ENCODE data around the gene AIM2. TPM values are rescaled to one million over a fixed set of nuclear protein-coding genes. Genes with fewer than 3 reads are reported as not detected.

Gene AIM2
- polyA plus RNA-seq, 1 of the 3 experiments (the other 2 are of a cell fraction), result 1.1 TPM

DNA sequence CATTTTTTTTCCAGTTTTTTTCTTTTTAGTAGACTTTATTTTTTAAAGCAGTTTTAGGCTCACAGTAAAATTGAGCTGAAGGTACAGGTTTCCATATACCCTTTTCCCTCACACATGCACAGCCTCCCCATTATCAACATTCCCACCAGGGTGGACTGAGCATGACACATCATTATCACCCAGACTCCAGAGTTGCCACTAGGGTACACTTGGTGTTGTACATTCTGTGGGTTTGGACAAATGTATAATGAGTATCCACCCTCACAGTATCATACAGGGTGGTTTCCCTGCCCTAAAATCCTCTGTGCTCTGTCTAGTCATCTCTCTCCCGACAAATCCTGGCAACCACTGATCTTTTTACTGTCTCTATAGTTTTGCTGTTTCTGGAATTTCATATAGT, 3.0 kb upstream of the AIM2 start:
- H3K79me2 ChIP-seq (ENCODE audit: insufficient read depth), result no peaks in the 10 kb centered on the region
- peaks cover 25% of the 10 kb centered on the region for H3F3A ChIP-seq (replicated peaks; ENCODE audit: insufficient read depth)
- no peaks in the 10 kb centered on the region for H3K36me3 ChIP-seq (replicated peaks in 1 of 2; ENCODE audit: control insufficient read depth in 1 of 2, insufficient read depth in 2 of 2, low read length in 1 of 2)
- no peak overlapping the region for H2AFZ ChIP-seq (ENCODE audit: low read depth)
- no peak overlapping the region for H3K27ac ChIP-seq (ENCODE audit: low read depth in 2 of 2, low read length in 1 of 2)
- TF ChIP-seq, protein P1, sequence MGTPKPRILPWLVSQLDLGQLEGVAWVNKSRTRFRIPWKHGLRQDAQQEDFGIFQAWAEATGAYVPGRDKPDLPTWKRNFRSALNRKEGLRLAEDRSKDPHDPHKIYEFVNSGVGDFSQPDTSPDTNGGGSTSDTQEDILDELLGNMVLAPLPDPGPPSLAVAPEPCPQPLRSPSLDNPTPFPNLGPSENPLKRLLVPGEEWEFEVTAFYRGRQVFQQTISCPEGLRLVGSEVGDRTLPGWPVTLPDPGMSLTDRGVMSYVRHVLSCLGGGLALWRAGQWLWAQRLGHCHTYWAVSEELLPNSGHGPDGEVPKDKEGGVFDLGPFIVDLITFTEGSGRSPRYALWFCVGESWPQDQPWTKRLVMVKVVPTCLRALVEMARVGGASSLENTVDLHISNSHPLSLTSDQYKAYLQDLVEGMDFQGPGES (IDR thresholded peaks at IDR 0.05; ENCODE audit: low read depth, low read length), result no peak
- POLR2A ChIA-PET, result no interaction called here
- no peaks in the 10 kb centered on the region for H3K9me3 ChIP-seq
- WGBS (ENCODE audit: low lambda C conversion rate), result 46% methylated on average over 1 of the region's 1 CpG
- H3K9ac ChIP-seq, result no peak overlapping the region
- no peak overlapping the region for H3K4me3 ChIP-seq (ENCODE audit: low read depth in 2 of 2, low read length in 1 of 2)
- no peaks in the 10 kb centered on the region for H4K20me1 ChIP-seq (ENCODE audit: insufficient read depth)
- H3K27me3 ChIP-seq (ENCODE audit: insufficient read depth), result no peaks in the 10 kb centered on the region
- no peak for DNase-seq
- no peak overlapping the region for H3K4me2 ChIP-seq
- CTCF ChIA-PET, result interaction anchor here (0.8 kb wide), 1 partner anchor 876 kb away, joined by 3 read pairs; no protein-coding TSS in a partner anchor
- H3K9me2 ChIP-seq, result no peaks in the 10 kb centered on the region
- H3K4me1 ChIP-seq (ENCODE audit: control insufficient read depth in 1 of 2, insufficient read depth in 2 of 2, low read depth in 1 of 2, low read length in 1 of 2), result peaks cover 4 to 23% of the 10 kb centered on the region in 2 experiments; a peak in 3 of 4 replicates

DNA sequence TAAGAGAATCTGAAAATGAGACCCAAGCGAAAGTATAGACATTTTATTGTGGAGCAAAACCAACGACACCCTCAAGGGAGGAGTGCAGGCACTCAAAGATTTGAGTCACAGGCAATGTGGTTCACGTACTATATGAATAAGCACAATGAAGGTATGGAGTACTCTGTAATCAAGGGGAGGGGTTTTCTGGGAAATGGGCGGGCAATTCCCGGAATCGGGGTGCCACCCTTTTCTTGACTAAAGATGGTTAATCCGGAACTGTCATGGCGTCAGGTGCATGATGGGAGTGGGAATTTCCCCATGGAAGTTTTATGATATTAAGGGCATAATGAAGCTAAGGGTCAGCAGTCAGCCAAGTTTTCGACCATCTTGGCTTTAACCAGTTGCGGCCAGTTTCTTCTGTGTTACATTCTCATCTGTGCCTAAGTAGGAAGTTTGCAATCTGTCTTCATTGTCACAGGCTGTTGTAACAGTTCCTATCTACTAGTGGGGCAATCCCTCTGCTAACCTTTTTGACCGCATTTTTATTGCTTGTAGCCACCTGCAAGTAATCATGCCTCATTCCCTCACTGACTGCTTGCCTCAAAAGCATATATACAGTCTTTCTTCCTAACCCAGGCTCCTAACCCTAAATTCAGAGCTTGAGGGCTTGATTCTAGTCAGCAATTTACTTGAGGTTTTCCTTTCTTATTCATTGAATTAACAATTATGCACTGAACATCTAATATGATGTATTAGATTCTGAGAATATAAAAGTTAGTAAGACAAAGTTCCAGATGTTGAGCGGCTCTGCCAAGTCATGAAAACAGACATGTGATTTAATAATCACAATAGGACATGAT, 775 bp upstream of the AIM2 start:
- no peaks in the 10 kb centered on the region for H3K9me2 ChIP-seq
- H3K4me2 ChIP-seq, result peak overlapping the region; percentile 69
- no peaks in the 10 kb centered on the region for H3K36me3 ChIP-seq (replicated peaks in 1 of 2; ENCODE audit: control insufficient read depth in 1 of 2, insufficient read depth in 2 of 2, low read length in 1 of 2)
- no peaks in the 10 kb centered on the region for H4K20me1 ChIP-seq (ENCODE audit: insufficient read depth)
- DNase-seq, result no peak
- TF ChIP-seq, protein P2, sequence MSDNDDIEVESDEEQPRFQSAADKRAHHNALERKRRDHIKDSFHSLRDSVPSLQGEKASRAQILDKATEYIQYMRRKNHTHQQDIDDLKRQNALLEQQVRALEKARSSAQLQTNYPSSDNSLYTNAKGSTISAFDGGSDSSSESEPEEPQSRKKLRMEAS (IDR thresholded peaks at IDR 0.05; ENCODE audit: low read depth), result peak; percentile 34; the same call in 1 of the 2 replicates
- TF ChIP-seq YY1 (IDR thresholded peaks at IDR 0.05; ENCODE audit: low read depth), result peak; percentile 91
- no peak for TF ChIP-seq SMC3 (IDR thresholded peaks at IDR 0.05; ENCODE audit: low read depth, low read length)
- TF ChIP-seq NFIC (IDR thresholded peaks at IDR 0.05; ENCODE audit: borderline replicate concordance), result no peak
- peak; percentile 60; the same call in 1 of the 2 replicates for TF ChIP-seq POLR2AphosphoS5 (IDR thresholded peaks at IDR 0.05; ENCODE audit: low read depth, low read length)
- H3K27me3 ChIP-seq (ENCODE audit: insufficient read depth), result no peaks in the 10 kb centered on the region
- H3K4me1 ChIP-seq (ENCODE audit: control insufficient read depth in 1 of 2, insufficient read depth in 2 of 2, low read depth in 1 of 2, low read length in 1 of 2), result peaks cover 4 to 23% of the 10 kb centered on the region in 2 experiments; a peak in 3 of 4 replicates
- peak overlapping the region; percentile 95 for H2AFZ ChIP-seq (ENCODE audit: low read depth)
- H3K79me2 ChIP-seq (ENCODE audit: insufficient read depth), result no peaks in the 10 kb centered on the region
- peak overlapping the region; percentile 51 for H3K9ac ChIP-seq
- peak overlapping the region; percentile 89 to 91 for H3K27ac ChIP-seq (ENCODE audit: low read depth in 2 of 2, low read length in 1 of 2)
- peak overlapping the region; percentile 22 to 35; a peak in 2 of 4 replicates for H3K4me3 ChIP-seq (ENCODE audit: low read depth in 2 of 2, low read length in 1 of 2)
- 23% methylated on average over 11 of the region's 12 CpGs for WGBS (ENCODE audit: low lambda C conversion rate)
- POLR2A ChIA-PET, result no interaction called here
- CTCF ChIA-PET, result no interaction called here
- H3F3A ChIP-seq (replicated peaks; ENCODE audit: insufficient read depth), result peaks cover 25% of the 10 kb centered on the region
- H3K9me3 ChIP-seq, result no peaks in the 10 kb centered on the region

DNA sequence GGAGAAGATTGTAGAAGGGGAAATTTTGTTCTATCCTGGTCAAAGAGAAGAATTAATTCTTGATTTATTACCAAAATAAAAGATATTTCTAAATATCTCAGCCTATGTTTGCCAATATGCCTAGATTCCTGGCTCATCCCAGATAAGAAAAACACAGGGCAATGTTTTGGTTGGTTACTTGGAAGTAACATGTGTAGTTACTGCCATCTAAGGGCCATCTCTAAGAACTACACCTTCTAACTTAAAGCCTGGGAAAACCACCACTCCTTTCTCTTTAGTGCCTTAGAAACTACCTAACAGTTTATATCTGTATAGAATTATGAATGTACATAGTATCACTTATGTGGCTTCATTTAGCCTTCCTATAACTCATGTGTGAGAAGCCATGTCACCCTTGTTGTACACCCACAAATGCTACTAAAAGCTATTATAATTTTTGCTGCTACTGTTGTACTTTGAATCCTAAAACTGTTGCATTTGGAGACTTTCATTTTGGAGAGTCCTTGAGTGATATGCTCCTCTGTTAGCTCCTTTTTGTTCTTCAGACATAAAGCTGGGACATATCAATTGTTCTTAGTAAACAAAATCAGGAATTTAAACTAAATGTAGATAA, 4.5 kb downstream of the AIM2 start:
- H3K36me3 ChIP-seq (replicated peaks in 1 of 2; ENCODE audit: control insufficient read depth in 1 of 2, insufficient read depth in 2 of 2, low read length in 1 of 2), result no peaks in the 10 kb centered on the region
- no peaks in the 10 kb centered on the region for H3K27me3 ChIP-seq (ENCODE audit: insufficient read depth)
- no peak overlapping the region for H3K27ac ChIP-seq (ENCODE audit: low read depth in 2 of 2, low read length in 1 of 2)
- ChIA-PET CTCF (interaction anchor here (0.6 to 2.2 kb wide), 19 partner anchors 10 to 1136 kb away, joined by 3 to 9 read pairs (median 3); no protein-coding TSS in a partner anchor), POLR2A (interaction anchor here (0.7 kb wide), 1 partner anchor 263 kb away, joined by 4 read pairs; no protein-coding TSS in a partner anchor)
- no peaks in the 10 kb centered on the region for H4K20me1 ChIP-seq (ENCODE audit: insufficient read depth)
- H3K9me2 ChIP-seq, result no peaks in the 10 kb centered on the region
- peak overlapping the region; percentile 39; the same call in 1 of the 2 replicates for H2AFZ ChIP-seq (ENCODE audit: low read depth)
- no peaks in the 10 kb centered on the region for H3K9me3 ChIP-seq
- peaks cover 0 to 4% of the 10 kb centered on the region in 2 experiments; a peak in 2 of 4 replicates for H3K4me1 ChIP-seq (ENCODE audit: control insufficient read depth in 1 of 2, insufficient read depth in 2 of 2, low read depth in 1 of 2, low read length in 1 of 2)
- no peak overlapping the region for H3K4me2 ChIP-seq
- no peaks in the 10 kb centered on the region for H3K79me2 ChIP-seq (ENCODE audit: insufficient read depth)
- no peak overlapping the region; a peak in 1 of 4 replicates for H3K4me3 ChIP-seq (ENCODE audit: low read depth in 2 of 2, low read length in 1 of 2)
- DNase-seq, result peak; percentile 47
- H3F3A ChIP-seq (replicated peaks; ENCODE audit: insufficient read depth), result peaks cover 11% of the 10 kb centered on the region
- TF ChIP-seq SMC3 (IDR thresholded peaks at IDR 0.05; ENCODE audit: low read depth, low read length), result peak; percentile 37
- TF ChIP-seq RAD21 (IDR thresholded peaks at IDR 0.05; ENCODE audit: low read length), result peak; percentile 76
- TF ChIP-seq, protein P2 (IDR thresholded peaks at IDR 0.05; ENCODE audit: low read depth), result no peak
- TF ChIP-seq, protein P1 (IDR thresholded peaks at IDR 0.05; ENCODE audit: low read depth, low read length), result no peak
- TF ChIP-seq RFX5 (IDR thresholded peaks at IDR 0.05; ENCODE audit: low read length), result no peak
- TF ChIP-seq, protein P3, sequence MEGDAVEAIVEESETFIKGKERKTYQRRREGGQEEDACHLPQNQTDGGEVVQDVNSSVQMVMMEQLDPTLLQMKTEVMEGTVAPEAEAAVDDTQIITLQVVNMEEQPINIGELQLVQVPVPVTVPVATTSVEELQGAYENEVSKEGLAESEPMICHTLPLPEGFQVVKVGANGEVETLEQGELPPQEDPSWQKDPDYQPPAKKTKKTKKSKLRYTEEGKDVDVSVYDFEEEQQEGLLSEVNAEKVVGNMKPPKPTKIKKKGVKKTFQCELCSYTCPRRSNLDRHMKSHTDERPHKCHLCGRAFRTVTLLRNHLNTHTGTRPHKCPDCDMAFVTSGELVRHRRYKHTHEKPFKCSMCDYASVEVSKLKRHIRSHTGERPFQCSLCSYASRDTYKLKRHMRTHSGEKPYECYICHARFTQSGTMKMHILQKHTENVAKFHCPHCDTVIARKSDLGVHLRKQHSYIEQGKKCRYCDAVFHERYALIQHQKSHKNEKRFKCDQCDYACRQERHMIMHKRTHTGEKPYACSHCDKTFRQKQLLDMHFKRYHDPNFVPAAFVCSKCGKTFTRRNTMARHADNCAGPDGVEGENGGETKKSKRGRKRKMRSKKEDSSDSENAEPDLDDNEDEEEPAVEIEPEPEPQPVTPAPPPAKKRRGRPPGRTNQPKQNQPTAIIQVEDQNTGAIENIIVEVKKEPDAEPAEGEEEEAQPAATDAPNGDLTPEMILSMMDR (IDR thresholded peaks at IDR 0.05), result peak; percentile 83
- H3K9ac ChIP-seq, result no peak overlapping the region

All from SK-N-SH (cell line).